ENCODE data around the gene NDUFA13.
A peak's percentile ranks its signal among the peaks of the same experiment; 100 is the strongest.

NDUFA13 gene

GRCh38 chr19:19534556-19535265, 18.7 kb downstream of the NDUFA13 start:
- no peak for DNase-seq

- DNase-seq, result no peak
Observed at GRCh38 chr19:19535311-19536191, 19.5 kb downstream of the NDUFA13 start.

- DNase-seq, result no peak
Observed at GRCh38 chr19:19537075-19538048, 21.3 kb downstream of the NDUFA13 start.

GRCh38 chr19:19538061-19538784, 22.2 kb downstream of the NDUFA13 start, which contains the start of gene CILP2:
Gene CILP2, plus strand, starts transcription at chr19:19538265. Its CDS starts 85 bp downstream, at chr19:19538350.
- DNase-seq, result peak; percentile 46 to 52

GRCh38 chr19:19538785-19539166, 22.8 kb downstream of the NDUFA13 start:
- DNase-seq, result no peak

GRCh38 chr19:19539698-19540063, 23.7 kb downstream of the NDUFA13 start:
- DNase-seq, result no peak

- DNase-seq, result peak; percentile 61 to 82
Observed at GRCh38 chr19:19540064-19540714, 24.2 kb downstream of the NDUFA13 start.

GRCh38 chr19:19540715-19541515, 24.9 kb downstream of the NDUFA13 start:
- DNase-seq, result peak; percentile 81 to 87

GRCh38 chr19:19541616-19542015, 25.6 kb downstream of the NDUFA13 start:
- no peak for DNase-seq

GRCh38 chr19:19542507-19542906, 26.5 kb downstream of the NDUFA13 start:
- no peak for DNase-seq

GRCh38 chr19:19543101-19543500, 27.1 kb downstream of the NDUFA13 start:
- DNase-seq, result no peak

GRCh38 chr19:19543640-19544039, 27.6 kb downstream of the NDUFA13 start:
- no peak for DNase-seq

GRCh38 chr19:19544257-19544953, 28.4 kb downstream of the NDUFA13 start:
- DNase-seq, result no peak

GRCh38 chr19:19544954-19545591, 29.0 kb downstream of the NDUFA13 start:
- DNase-seq, result no peak

GRCh38 chr19:19545707-19546106, 29.7 kb downstream of the NDUFA13 start:
- no peak for DNase-seq

- no peak for DNase-seq
Observed at GRCh38 chr19:19546751-19547162, 30.7 kb downstream of the NDUFA13 start.

GRCh38 chr19:19547674-19548336, 31.8 kb downstream of the NDUFA13 start:
- DNase-seq, result no peak

GRCh38 chr19:19548915-19549759, 33.1 kb downstream of the NDUFA13 start:
- DNase-seq, result no peak
